SK-N-SH (cell line): ENCODE measurements around the gene PLAU. TPM values are rescaled to one million over a fixed set of nuclear protein-coding genes. Genes with fewer than 3 reads are reported as not detected.
A peak's percentile ranks its signal among the peaks of the same experiment; 100 is the strongest.

ENCODE experiments used
- CTCF ChIA-PET: fragments of 300-600, 350-600 bp; formaldehyde crosslinking; extraction: SDS; loops from one replicate; lab custom pipeline; 2021; lab: Yijun Ruan, JAX
- POLR2A ChIA-PET: fragments of 350-600 bp; sonication (Branson Sonifier 250); formaldehyde crosslinking; extraction: SDS; loops from one replicate; lab custom pipeline; 2020; ENCODE audit warnings: antibody characterized with exemption, inconsistent platforms; lab: Yijun Ruan, JAX
- DNase-seq: peaks from one replicate; pipeline ENCODE4 v3.0.0; 2012
- H2AFZ ChIP-seq: fragments of 200-600 bp; sonication (generic); 2 replicates; pipeline ENCODE4 v1.8.1; 2016; ENCODE audit warnings: antibody characterized with exemption, mild to moderate bottlenecking, low read depth
- H3F3A ChIP-seq: fragments of 200-600 bp; sonication (generic); replicated peaks from 2 replicates; pipeline ENCODE3; 2016; ENCODE audit warnings: antibody characterized with exemption, mild to moderate bottlenecking; ENCODE audit not compliant: insufficient read depth
- H3K27ac ChIP-seq, 2 experiments: fragments of 200-500 bp in 1 of 2; fragments of 200-600 bp in 1 of 2; sonication (Bioruptor generic) in 1 of 2; sonication (generic), shearing (Covaris generic) in 1 of 2; 2 replicates each; pipeline versions ENCODE4 v1.5.1 to v1.6.1; 2014 to 2016; ENCODE audit warnings: low read depth in 2 of 2, inconsistent platforms in 1 of 2, low read length in 1 of 2, mild to moderate bottlenecking in 1 of 2, mixed read lengths in 1 of 2
- H3K27me3 ChIP-seq: fragments of 200-600 bp; sonication (generic), shearing (Covaris generic); 2 replicates; pipeline ENCODE4 v1.6.1; 2016; ENCODE audit warnings: mixed run types; ENCODE audit not compliant: insufficient read depth
- H3K36me3 ChIP-seq, 2 experiments: fragments of 200-500 bp in 1 of 2; fragments of 200-600 bp in 1 of 2; sonication (Bioruptor generic) in 1 of 2; sonication (generic) in 1 of 2; replicated peaks in 1 of 2; 2 replicates each; pipeline versions ENCODE3 to v1.5.1; 2014 to 2016; ENCODE audit warnings: low read length in 1 of 2, mild to moderate bottlenecking in 1 of 2; ENCODE audit not compliant: insufficient read depth in 2 of 2, control insufficient read depth in 1 of 2
- H3K4me1 ChIP-seq, 2 experiments: fragments of 200-500 bp in 1 of 2; fragments of 200-600 bp in 1 of 2; sonication (Bioruptor generic) in 1 of 2; sonication (generic), shearing (Covaris generic) in 1 of 2; 2 replicates each; pipeline versions ENCODE4 v1.5.1 to v1.6.1; 2014 to 2016; ENCODE audit warnings: low read depth in 1 of 2, low read length in 1 of 2, mixed run types in 1 of 2; ENCODE audit not compliant: insufficient read depth in 2 of 2, control insufficient read depth in 1 of 2
- H3K4me2 ChIP-seq: fragments of 200-600 bp; sonication (generic), shearing (Covaris generic); 2 replicates; pipeline ENCODE4 v1.6.1; 2017; ENCODE audit warnings: mixed run types
- H3K4me3 ChIP-seq, 2 experiments: fragments of 200-500 bp in 1 of 2; fragments of 200-600 bp in 1 of 2; sonication (Bioruptor generic) in 1 of 2; sonication (generic), shearing (Covaris generic) in 1 of 2; 2 replicates each; pipeline versions ENCODE4 v1.5.1 to v1.8.1; 2014 to 2016; ENCODE audit warnings: low read depth in 2 of 2, inconsistent platforms in 1 of 2, low read length in 1 of 2, mild to moderate bottlenecking in 1 of 2, mixed read lengths in 1 of 2, moderate library complexity in 1 of 2
- H3K79me2 ChIP-seq: fragments of 200-600 bp; sonication (generic); 2 replicates; pipeline ENCODE4 v1.8.1; 2017; ENCODE audit warnings: mild to moderate bottlenecking; ENCODE audit not compliant: insufficient read depth
- H3K9ac ChIP-seq: fragments of 200-600 bp; sonication (generic); 2 replicates; pipeline ENCODE4 v1.6.1; 2017; ENCODE audit warnings: mixed run types
- H3K9me2 ChIP-seq: fragments of 200-600 bp; sonication (generic); 2 replicates; pipeline ENCODE4 v1.6.1; 2017; ENCODE audit warnings: mixed run types
- H3K9me3 ChIP-seq: fragments of 200-600 bp; sonication (generic); 2 replicates; pipeline ENCODE4 v1.6.1; 2017; ENCODE audit warnings: mixed run types, mild to moderate bottlenecking, moderate library complexity
- H4K20me1 ChIP-seq: fragments of 200-600 bp; sonication (generic); 2 replicates; pipeline ENCODE4 v1.6.1; 2017; ENCODE audit warnings: mild to moderate bottlenecking, mixed run types; ENCODE audit not compliant: insufficient read depth
- EZH2phosphoT487 ChIP-seq: fragments of 200-600 bp; sonication (generic); IDR thresholded peaks from 2 replicates; pipeline ENCODE4 v1.6.1; 2017; ENCODE audit warnings: low read depth, mixed run types, mild to moderate bottlenecking, antibody characterized with exemption, moderate library complexity, borderline replicate concordance
- FOXJ3 ChIP-seq: sonication (generic); formaldehyde crosslinking; IDR thresholded peaks from 2 replicates; pipeline ENCODE4 v1.5.1; 2020; ENCODE audit warnings: mild to moderate bottlenecking, missing genetic modification reagents
- FOXM1 ChIP-seq: IDR thresholded peaks from 2 replicates; pipeline ENCODE4 v1.4.0; 2012; ENCODE audit warnings: low read depth, mild to moderate bottlenecking
- MEF2A ChIP-seq: IDR thresholded peaks from 2 replicates; pipeline ENCODE4 v1.4.0; 2012; ENCODE audit warnings: low read depth, borderline replicate concordance
- MXI1 ChIP-seq: IDR thresholded peaks from 2 replicates; pipeline ENCODE4 v1.6.1; 2012; ENCODE audit warnings: mild to moderate bottlenecking, low read depth, low read length, improper control_type of control experiment
- NRF1 ChIP-seq: IDR thresholded peaks from 2 replicates; pipeline ENCODE4 v1.6.1; 2012; ENCODE audit warnings: low read depth, mild to moderate bottlenecking, low read length
- PBX3 ChIP-seq: IDR thresholded peaks from 2 replicates; pipeline ENCODE4; 2012
- RAD21 ChIP-seq: IDR thresholded peaks from 2 replicates; pipeline ENCODE4 v1.6.1; 2012; ENCODE audit warnings: mild to moderate bottlenecking, low read length
- SMC3 ChIP-seq: IDR thresholded peaks from 2 replicates; pipeline ENCODE4 v1.6.1; 2012; ENCODE audit warnings: low read depth, low read length, improper control_type of control experiment
- TCF12 ChIP-seq: IDR thresholded peaks from 2 replicates; pipeline ENCODE4 v1.4.0; 2012
- TEAD4 ChIP-seq: IDR thresholded peaks from 2 replicates; pipeline ENCODE4 v1.4.0; 2012; ENCODE audit warnings: mild to moderate bottlenecking, borderline replicate concordance; ENCODE audit not compliant: insufficient read depth
- WGBS: methylation state at CpG from one replicate; pipeline ENCODE4 v1.1.6; 2017; ENCODE audit warnings: low lambda C conversion rate; 5-methylcytosine and 5-hydroxymethylcytosine counted together
- polyA plus RNA-seq, 3 experiments: library from polyadenylated mRNA; depleted of rRNA; stranded (reverse); fragments of >200 nt; gene quantifications; 2 replicates each; pipeline ENCODE4 v1.2.3, GENCODE V29; 2012
- TF ChIP-seq, protein P1 (sequence below): fragments of 150-350 bp; IDR thresholded peaks from 2 replicates; pipeline ENCODE4 v1.6.1; 2017; ENCODE audit warnings: antibody characterized with exemption, low read length, low read depth, borderline replicate concordance
- TF ChIP-seq, protein P2 (sequence below): IDR thresholded peaks from 2 replicates; pipeline ENCODE4 v1.4.0; 2012; ENCODE audit warnings: low read depth
- TF ChIP-seq, protein P3 (sequence below): fragments of 150-350 bp; IDR thresholded peaks from 2 replicates; pipeline ENCODE4 v1.6.1; 2016; ENCODE audit warnings: mild to moderate bottlenecking, low read depth, low read length

PLAU gene
- polyA plus RNA-seq, 1 of the 3 experiments (the other 2 are of a cell fraction): 200 TPM

DNA sequence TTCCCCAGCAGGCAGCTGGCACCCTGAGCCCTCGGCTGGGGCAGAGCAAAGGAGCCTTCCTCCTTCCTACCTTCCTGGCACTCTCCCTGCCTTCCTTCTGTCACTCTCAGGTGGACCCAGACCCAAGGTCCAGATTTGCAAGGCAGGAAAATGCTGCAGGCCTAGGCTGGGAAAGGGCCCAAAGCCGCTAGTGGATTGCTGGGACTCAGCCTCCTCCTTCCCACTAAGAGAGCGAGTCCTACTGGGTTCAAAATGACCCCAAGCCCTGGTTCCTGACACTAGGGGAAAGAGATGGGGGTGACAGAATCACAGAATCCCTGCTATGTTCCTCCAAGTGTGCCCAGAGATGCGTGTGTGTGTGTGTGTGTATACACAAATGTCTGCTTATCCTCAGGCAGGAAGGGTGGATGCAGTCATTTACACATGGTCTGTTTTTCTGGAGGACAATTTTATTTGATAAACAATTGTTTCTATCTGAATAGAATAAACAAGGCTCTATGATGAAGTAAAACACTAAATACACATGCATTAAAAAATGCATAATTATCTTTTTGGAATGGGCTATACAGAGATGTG, 1.3 kb upstream of the PLAU start:
- Histone ChIP-seq H3K4me1 (peaks cover 15 to 20% of the 10 kb centered on the region in 2 experiments; a peak in 2 of 4 replicates), H3K27me3 (no peaks in the 10 kb centered on the region), H3F3A (peaks cover 25% of the 10 kb centered on the region), H3K79me2 (peaks cover 8% of the 10 kb centered on the region), H2AFZ (0 out of 2 replicates have a peak overlapping the region, but pooled peaks have one; percentile 35), H3K4me2 (peak overlapping the region; percentile 27; the same call in 1 of the 2 replicates), H3K27ac (peak overlapping the region in 1 of 2 experiments; percentile 92; a peak in 3 of 4 replicates), H3K9ac (no peak overlapping the region; the same call in 1 of the 2 replicates), H3K9me3 (no peaks in the 10 kb centered on the region), H3K9me2 (no peaks in the 10 kb centered on the region), H3K4me3 (no peak overlapping the region), H4K20me1 (no peaks in the 10 kb centered on the region), H3K36me3 (peaks cover 0 to 14% of the 10 kb centered on the region in 2 experiments)
- DNase-seq: no peak
- TF ChIP-seq, protein P1, sequence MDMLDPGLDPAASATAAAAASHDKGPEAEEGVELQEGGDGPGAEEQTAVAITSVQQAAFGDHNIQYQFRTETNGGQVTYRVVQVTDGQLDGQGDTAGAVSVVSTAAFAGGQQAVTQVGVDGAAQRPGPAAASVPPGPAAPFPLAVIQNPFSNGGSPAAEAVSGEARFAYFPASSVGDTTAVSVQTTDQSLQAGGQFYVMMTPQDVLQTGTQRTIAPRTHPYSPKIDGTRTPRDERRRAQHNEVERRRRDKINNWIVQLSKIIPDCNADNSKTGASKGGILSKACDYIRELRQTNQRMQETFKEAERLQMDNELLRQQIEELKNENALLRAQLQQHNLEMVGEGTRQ: no peak
- TF ChIP-seq PBX3 (no peak), TCF12 (no peak), RAD21 (no peak), SMC3 (no peak), NRF1 (no peak), FOXJ3 (CRISPR knock-in tag) (no peak), MEF2A (no peak), EZH2phosphoT487 (no peak), TEAD4 (no peak)
- TF ChIP-seq, protein P2, sequence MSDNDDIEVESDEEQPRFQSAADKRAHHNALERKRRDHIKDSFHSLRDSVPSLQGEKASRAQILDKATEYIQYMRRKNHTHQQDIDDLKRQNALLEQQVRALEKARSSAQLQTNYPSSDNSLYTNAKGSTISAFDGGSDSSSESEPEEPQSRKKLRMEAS: no peak
- 80% methylated on average over 4 of the region's 4 CpGs for WGBS
- CTCF ChIA-PET: interaction anchor here (2.4 to 3.6 kb wide), 3 partner anchors 23 to 30 kb away, joined by 8 to 14 read pairs (median 10); no protein-coding TSS in a partner anchor
- POLR2A ChIA-PET: no interaction called here

GRCh38 chr10:73910401-73910763, 550 bp upstream of the PLAU start:
- H2AFZ ChIP-seq: peak overlapping the region; percentile 87; the same call in 1 of the 2 replicates
- TF ChIP-seq FOXM1: no peak
- no peak for TF ChIP-seq FOXJ3 (CRISPR knock-in tag)
- no peak; the same call in 1 of the 2 replicates for TF ChIP-seq MXI1
- TF ChIP-seq, protein P3, sequence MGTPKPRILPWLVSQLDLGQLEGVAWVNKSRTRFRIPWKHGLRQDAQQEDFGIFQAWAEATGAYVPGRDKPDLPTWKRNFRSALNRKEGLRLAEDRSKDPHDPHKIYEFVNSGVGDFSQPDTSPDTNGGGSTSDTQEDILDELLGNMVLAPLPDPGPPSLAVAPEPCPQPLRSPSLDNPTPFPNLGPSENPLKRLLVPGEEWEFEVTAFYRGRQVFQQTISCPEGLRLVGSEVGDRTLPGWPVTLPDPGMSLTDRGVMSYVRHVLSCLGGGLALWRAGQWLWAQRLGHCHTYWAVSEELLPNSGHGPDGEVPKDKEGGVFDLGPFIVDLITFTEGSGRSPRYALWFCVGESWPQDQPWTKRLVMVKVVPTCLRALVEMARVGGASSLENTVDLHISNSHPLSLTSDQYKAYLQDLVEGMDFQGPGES: no peak
- TF ChIP-seq, all 33 proteins: peak for 0
- Histone ChIP-seq H3K27ac (no peak overlapping the region), H4K20me1 (no peaks in the 10 kb centered on the region), H3F3A (peaks cover 25% of the 10 kb centered on the region), H3K9ac (peak overlapping the region; percentile 65; the same call in 1 of the 2 replicates), H3K36me3 (peaks cover 0 to 20% of the 10 kb centered on the region in 2 experiments), H3K9me2 (no peaks in the 10 kb centered on the region), H3K4me2 (peak overlapping the region; percentile 97), H3K4me3 (peak overlapping the region; percentile 69 to 72), H3K4me1 (peaks cover 15 to 20% of the 10 kb centered on the region in 2 experiments; a peak in 2 of 4 replicates), H3K27me3 (no peaks in the 10 kb centered on the region), H3K9me3 (no peaks in the 10 kb centered on the region), H3K79me2 (peaks cover 8% of the 10 kb centered on the region)
- WGBS: 68% methylated on average over 9 of the region's 9 CpGs
- POLR2A ChIA-PET: interaction anchor here (1.1 kb wide), 1 partner anchor 10 kb away, joined by 3 read pairs; no protein-coding TSS in a partner anchor
- CTCF ChIA-PET: interaction anchor here (1.6 to 3.6 kb wide), 4 partner anchors 23 to 31 kb away, joined by 4 to 14 read pairs (median 9); no protein-coding TSS in a partner anchor
- DNase-seq: peak; percentile 56
